Activated naive CD8-positive, alpha-beta T cell treated with anti-CD3 and anti-CD28 coated beads, Interleukin-2, amount 50 U/mL, for 24 hours (primary cell): ENCODE results near the gene DNAJC18.

Source experiments
- ATAC-seq: fragments of 150-1000 bp; cut with Tn5 transposase; one replicate; pipeline ENCODE4 v1.10.0; 2021
- DNase-seq: peaks from one replicate; pipeline ENCODE4 v3.0.0; 2021
- H3K27ac Mint-ChIP-seq: one replicate; pipeline ENCODE4 v1.8.0; 2021; ENCODE audit warnings: mild to moderate bottlenecking, mixed read lengths
- H3K27me3 Mint-ChIP-seq: one replicate; pipeline ENCODE4 v1.8.0; 2021; ENCODE audit warnings: mixed read lengths
- H3K36me3 Mint-ChIP-seq: one replicate; pipeline ENCODE4 v1.8.0; 2021; ENCODE audit warnings: low read depth, mixed read lengths
- H3K4me1 Mint-ChIP-seq: one replicate; pipeline ENCODE4 v1.8.0; 2021; ENCODE audit warnings: mixed read lengths
- H3K4me3 Mint-ChIP-seq: one replicate; pipeline ENCODE4 v1.8.0; 2021; ENCODE audit warnings: mild to moderate bottlenecking, moderate library complexity, mixed read lengths
- H3K9me3 Mint-ChIP-seq: one replicate; pipeline ENCODE4 v1.8.0; 2021; ENCODE audit warnings: mixed read lengths

DNAJC18 gene

GRCh38 chr5:139371482-139372435, 67.6 kb downstream of the DNAJC18 start:
- Mint-ChIP-seq H3K27ac (peak overlapping the region; percentile 7), H3K27me3 (no peaks in the 10 kb centered on the region), H3K4me1 (peaks cover 12% of the 10 kb centered on the region), H3K4me3 (no peak overlapping the region), H3K9me3 (no peaks in the 10 kb centered on the region), H3K36me3 (peaks cover 6% of the 10 kb centered on the region)
- no peak for ATAC-seq
- no peak for DNase-seq

GRCh38 chr5:139369181-139369580, 70.1 kb downstream of the DNAJC18 start:
- Mint-ChIP-seq H3K27ac (no peak overlapping the region), H3K27me3 (no peaks in the 10 kb centered on the region), H3K36me3 (peaks cover 14% of the 10 kb centered on the region), H3K9me3 (no peaks in the 10 kb centered on the region), H3K4me3 (no peak overlapping the region), H3K4me1 (peaks cover 12% of the 10 kb centered on the region)
- no peak for ATAC-seq
- no peak for DNase-seq

DNA sequence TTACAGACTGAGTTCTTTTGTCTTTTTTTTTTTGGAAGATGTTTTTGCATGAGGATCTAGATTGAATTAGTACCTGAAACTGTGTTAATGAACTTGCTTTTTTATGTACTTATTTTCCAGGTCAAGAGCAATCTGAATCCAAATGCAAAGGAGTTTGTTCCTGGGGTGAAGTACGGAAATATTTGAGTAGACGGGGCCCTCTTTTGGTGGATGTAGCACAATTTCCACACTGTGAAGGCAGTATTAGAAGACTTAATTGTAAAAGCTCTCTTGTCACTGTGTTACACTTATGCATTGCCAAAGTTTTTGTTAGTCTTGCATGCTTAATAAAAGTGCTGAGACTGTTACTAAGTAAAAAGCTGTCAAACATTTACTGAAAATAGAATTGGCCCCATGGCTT, 70.7 kb downstream of the DNAJC18 start:
- no peak overlapping the region for H3K4me3 Mint-ChIP-seq
- H3K4me1 Mint-ChIP-seq: peaks cover 17% of the 10 kb centered on the region
- ATAC-seq: no peak
- no peaks in the 10 kb centered on the region for H3K9me3 Mint-ChIP-seq
- H3K36me3 Mint-ChIP-seq: peaks cover 15% of the 10 kb centered on the region
- no peak overlapping the region for H3K27ac Mint-ChIP-seq
- no peaks in the 10 kb centered on the region for H3K27me3 Mint-ChIP-seq
- no peak for DNase-seq

DNA sequence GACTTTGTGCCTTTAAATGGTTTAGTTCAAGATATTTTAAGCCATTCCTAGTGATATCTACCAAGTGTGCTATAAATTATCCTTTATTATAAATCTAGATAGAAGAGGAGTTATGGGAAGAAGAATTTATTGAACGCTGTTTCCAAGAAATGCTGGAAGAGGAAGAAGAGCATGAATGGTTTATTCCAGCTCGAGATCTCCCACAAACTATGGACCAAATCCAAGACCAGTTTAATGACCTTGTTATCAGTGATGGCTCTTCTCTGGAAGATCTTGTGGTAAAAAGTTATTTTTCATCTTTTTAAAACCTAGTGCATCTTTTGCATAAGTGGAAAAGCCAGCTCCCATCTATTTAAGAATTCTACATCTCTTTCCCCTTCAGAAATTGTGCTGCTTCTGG, 74.9 kb downstream of the DNAJC18 start:
- no peak overlapping the region for H3K4me3 Mint-ChIP-seq
- ATAC-seq: no peak
- no peaks in the 10 kb centered on the region for H3K9me3 Mint-ChIP-seq
- peaks cover 20% of the 10 kb centered on the region for H3K36me3 Mint-ChIP-seq
- no peak overlapping the region for H3K27ac Mint-ChIP-seq
- DNase-seq: no peak
- no peaks in the 10 kb centered on the region for H3K27me3 Mint-ChIP-seq
- peaks cover 13% of the 10 kb centered on the region for H3K4me1 Mint-ChIP-seq

DNA sequence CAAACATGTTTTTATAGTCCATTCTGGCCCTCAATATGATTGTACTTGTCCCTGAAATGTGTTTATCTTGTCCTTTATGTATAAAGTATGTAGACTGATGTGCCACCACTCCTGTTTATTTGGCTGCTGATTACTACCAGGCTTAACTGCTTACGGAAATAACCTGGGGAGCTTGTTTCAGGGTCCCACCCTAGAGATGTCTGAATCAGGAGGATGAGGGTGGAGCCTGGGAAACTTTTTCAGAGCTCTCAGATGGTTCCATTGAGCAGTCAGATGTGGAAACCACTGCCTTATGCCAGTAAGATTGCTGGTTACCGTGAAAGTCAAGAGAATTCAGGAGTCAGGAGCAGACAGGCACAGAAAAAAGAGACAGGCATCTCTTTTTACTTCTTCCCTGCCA, 75.4 kb downstream of the DNAJC18 start:
- no peaks in the 10 kb centered on the region for H3K9me3 Mint-ChIP-seq
- no peaks in the 10 kb centered on the region for H3K27me3 Mint-ChIP-seq
- no peak overlapping the region for H3K27ac Mint-ChIP-seq
- ATAC-seq: no peak
- peaks cover 20% of the 10 kb centered on the region for H3K36me3 Mint-ChIP-seq
- H3K4me1 Mint-ChIP-seq: peaks cover 13% of the 10 kb centered on the region
- no peak overlapping the region for H3K4me3 Mint-ChIP-seq
- no peak for DNase-seq

- ATAC-seq (no peak), DNase-seq (no peak)
- H3K4me3 Mint-ChIP-seq: no peak overlapping the region
- no peak overlapping the region for H3K27ac Mint-ChIP-seq
- H3K27me3 Mint-ChIP-seq: no peaks in the 10 kb centered on the region
- no peaks in the 10 kb centered on the region for H3K9me3 Mint-ChIP-seq
- peaks cover 15% of the 10 kb centered on the region for H3K4me1 Mint-ChIP-seq
- H3K36me3 Mint-ChIP-seq: peaks cover 21% of the 10 kb centered on the region
These were observed 77.4 kb downstream of the DNAJC18 start for GRCh38 chr5:139361835-139362429.

DNA sequence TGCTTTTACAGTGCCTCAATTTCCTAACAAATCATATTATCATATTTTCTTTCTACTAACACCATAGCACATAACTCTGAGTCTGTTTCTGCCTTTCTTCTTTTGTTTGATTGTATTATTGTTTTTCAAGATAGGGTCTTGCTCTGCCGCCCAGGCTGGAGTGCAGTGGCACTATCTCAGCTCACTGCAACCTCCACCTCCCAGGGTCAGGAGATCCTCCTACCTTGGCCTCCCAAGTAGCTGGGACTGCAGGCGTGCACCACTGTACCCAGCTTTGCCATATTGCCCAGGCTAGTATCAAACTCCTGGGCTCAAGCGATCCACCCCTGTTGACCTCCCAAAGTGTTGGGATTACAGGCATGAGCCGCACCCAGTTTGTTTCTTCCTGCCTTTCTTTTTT, 78.9 kb downstream of the DNAJC18 start:
- no peak for DNase-seq
- H3K36me3 Mint-ChIP-seq: peaks cover 21% of the 10 kb centered on the region
- H3K27me3 Mint-ChIP-seq: no peaks in the 10 kb centered on the region

More for the DNA sequence above, 78.9 kb downstream of the DNAJC18 start:
- peaks cover 20% of the 10 kb centered on the region for H3K4me1 Mint-ChIP-seq
- H3K9me3 Mint-ChIP-seq: no peaks in the 10 kb centered on the region
- H3K4me3 Mint-ChIP-seq: no peak overlapping the region
- no peak overlapping the region for H3K27ac Mint-ChIP-seq
- no peak for ATAC-seq
